Measurements from ENCODE around the gene SLC38A1.
A peak's percentile ranks its signal among the peaks of the same experiment; 100 is the strongest.

SLC38A1 gene

GRCh38 chr12:46227616-46228015 is 41.2 kb downstream of the SLC38A1 start:
- no peak for DNase-seq

- no peak for DNase-seq
These were observed 44.5 kb downstream of the SLC38A1 start for GRCh38 chr12:46224386-46224785.

GRCh38 chr12:46223047-46223446 is 45.8 kb downstream of the SLC38A1 start:
- no peak for DNase-seq

GRCh38 chr12:46222636-46223035 is 46.2 kb downstream of the SLC38A1 start:
- no peak for DNase-seq

GRCh38 chr12:46221255-46222128 is 47.4 kb downstream of the SLC38A1 start:
- no peak for DNase-seq

- DNase-seq: peak; percentile 67
These were observed 48.8 kb downstream of the SLC38A1 start for GRCh38 chr12:46219877-46220655.

GRCh38 chr12:46219132-46219876 is 49.5 kb downstream of the SLC38A1 start:
- no peak for DNase-seq

- peak; percentile 31 for DNase-seq
These were observed 50.3 kb downstream of the SLC38A1 start for GRCh38 chr12:46218322-46219095.

GRCh38 chr12:46217541-46218321 is 51.1 kb downstream of the SLC38A1 start:
- DNase-seq: peak; percentile 53

- peak; percentile 91 for DNase-seq
These were observed 54.0 kb downstream of the SLC38A1 start for GRCh38 chr12:46214668-46215436.

- no peak for DNase-seq
These were observed 56.5 kb downstream of the SLC38A1 start for GRCh38 chr12:46212108-46212982.

GRCh38 chr12:46210873-46211439 is 57.9 kb downstream of the SLC38A1 start:
- DNase-seq: no peak

- DNase-seq: peak; percentile 80
These were observed 58.6 kb downstream of the SLC38A1 start for GRCh38 chr12:46209914-46210872.

- DNase-seq: no peak
These were observed 59.7 kb downstream of the SLC38A1 start for GRCh38 chr12:46209170-46209569.

- no peak for DNase-seq
These were observed 60.5 kb downstream of the SLC38A1 start for GRCh38 chr12:46208370-46208769.

- DNase-seq: no peak
These were observed 61.2 kb downstream of the SLC38A1 start for GRCh38 chr12:46207644-46208043.

GRCh38 chr12:46206471-46206870 is 62.4 kb downstream of the SLC38A1 start:
- DNase-seq: no peak

GRCh38 chr12:46205294-46205693 is 63.5 kb downstream of the SLC38A1 start:
- no peak for DNase-seq

All from stimulated activated CD4-positive, alpha-beta T cell treated with anti-CD3 and anti-CD28 coated beads, Interleukin-1b, Interleukin-23, amount 100 ng/mL, for 48 hours (primary cell).